Measurements from ENCODE around the gene NT5C2.
"Not testable (repeated sequence)": the region's sequence is repeated elsewhere in the genome, so short reads cannot be mapped to it uniquely, and the experiment has no call there.

The NT5C2 gene

GRCh38 chr10:103171278-103171677, 21.8 kb downstream of the NT5C2 start:
- no peaks in the 10 kb centered on the region for H3K9me3 ChIP-seq
- H3K4me1 ChIP-seq = no peaks in the 10 kb centered on the region
- no peaks in the 10 kb centered on the region for H3K36me3 ChIP-seq
- no peaks in the 10 kb centered on the region for H3K27me3 ChIP-seq
- DNase-seq = no peak
- H3K4me3 ChIP-seq (ENCODE audit: low read depth, low read length) = no peak overlapping the region
- TF ChIP-seq CTCF (IDR thresholded peaks at IDR 0.05; ENCODE audit: low read depth, low read length) = no peak

GRCh38 chr10:103168438-103168837, 24.6 kb downstream of the NT5C2 start:
- Histone ChIP-seq H3K9me3 (no peaks in the 10 kb centered on the region), H3K4me1 (no peaks in the 10 kb centered on the region), H3K4me3 (ENCODE audit: low read depth, low read length) (no peak overlapping the region), H3K36me3 (no peaks in the 10 kb centered on the region), H3K27me3 (no peaks in the 10 kb centered on the region)
- DNase-seq = no peak
- no peak for TF ChIP-seq CTCF (IDR thresholded peaks at IDR 0.05; ENCODE audit: low read depth, low read length)

GRCh38 chr10:103167554-103167953, 25.5 kb downstream of the NT5C2 start:
- not testable (repeated sequence) for DNase-seq; H3K36me3 ChIP-seq; H3K9me3 ChIP-seq; H3K27me3 ChIP-seq; H3K4me1 ChIP-seq; H3K4me3 ChIP-seq (ENCODE audit: low read depth, low read length)

GRCh38 chr10:103166523-103166922, 26.5 kb downstream of the NT5C2 start:
- Histone ChIP-seq H3K4me1 (no peaks in the 10 kb centered on the region), H3K27me3 (no peaks in the 10 kb centered on the region), H3K36me3 (no peaks in the 10 kb centered on the region), H3K9me3 (no peaks in the 10 kb centered on the region), H3K4me3 (ENCODE audit: low read depth, low read length) (no peak overlapping the region)
- TF ChIP-seq CTCF (IDR thresholded peaks at IDR 0.05; ENCODE audit: low read depth, low read length) = no peak
- no peak for DNase-seq

GRCh38 chr10:103163766-103164403, 29.2 kb downstream of the NT5C2 start:
- H3K27me3 ChIP-seq; DNase-seq; H3K9me3 ChIP-seq; H3K4me3 ChIP-seq (ENCODE audit: low read depth, low read length); H3K4me1 ChIP-seq; H3K36me3 ChIP-seq: not testable (repeated sequence)

GRCh38 chr10:103157246-103157645, 35.8 kb downstream of the NT5C2 start:
- Histone ChIP-seq H3K36me3 (no peaks in the 10 kb centered on the region), H3K4me3 (ENCODE audit: low read depth, low read length) (no peak overlapping the region), H3K9me3 (no peaks in the 10 kb centered on the region), H3K27me3 (no peaks in the 10 kb centered on the region), H3K4me1 (no peaks in the 10 kb centered on the region)
- DNase-seq = no peak
- no peak for TF ChIP-seq CTCF (IDR thresholded peaks at IDR 0.05; ENCODE audit: low read depth, low read length)

GRCh38 chr10:103155471-103156085, 37.5 kb downstream of the NT5C2 start:
- no peaks in the 10 kb centered on the region for H3K9me3 ChIP-seq
- H3K27me3 ChIP-seq = no peaks in the 10 kb centered on the region
- DNase-seq = no peak
- no peaks in the 10 kb centered on the region for H3K36me3 ChIP-seq
- H3K4me1 ChIP-seq = no peaks in the 10 kb centered on the region
- TF ChIP-seq CTCF (IDR thresholded peaks at IDR 0.05; ENCODE audit: low read depth, low read length) = no peak
- H3K4me3 ChIP-seq (ENCODE audit: low read depth, low read length) = no peak overlapping the region

Measured in BE2C (cell line).